ENCODE data around the gene GFM1.

The GFM1 gene

DNA sequence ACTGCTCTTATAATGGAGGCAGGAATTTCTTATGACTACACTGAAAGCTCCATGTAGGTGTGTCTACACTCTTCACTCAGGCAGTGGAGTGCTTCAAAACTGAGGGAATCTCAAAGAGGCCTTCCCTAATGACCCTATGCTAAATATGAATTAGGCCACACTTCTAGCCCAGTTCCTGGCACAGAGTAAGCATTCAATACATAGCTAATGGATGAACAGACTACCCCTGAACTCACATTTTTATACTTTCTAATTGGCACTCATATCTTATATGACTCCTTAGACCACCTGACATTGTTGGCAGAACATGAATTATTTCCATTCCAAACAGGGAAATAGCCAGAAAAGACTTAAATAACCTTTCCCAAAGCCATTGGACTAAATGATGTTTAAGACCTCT lies 84.5 kb downstream of the GFM1 start:
- no peak for DNase-seq

DNA sequence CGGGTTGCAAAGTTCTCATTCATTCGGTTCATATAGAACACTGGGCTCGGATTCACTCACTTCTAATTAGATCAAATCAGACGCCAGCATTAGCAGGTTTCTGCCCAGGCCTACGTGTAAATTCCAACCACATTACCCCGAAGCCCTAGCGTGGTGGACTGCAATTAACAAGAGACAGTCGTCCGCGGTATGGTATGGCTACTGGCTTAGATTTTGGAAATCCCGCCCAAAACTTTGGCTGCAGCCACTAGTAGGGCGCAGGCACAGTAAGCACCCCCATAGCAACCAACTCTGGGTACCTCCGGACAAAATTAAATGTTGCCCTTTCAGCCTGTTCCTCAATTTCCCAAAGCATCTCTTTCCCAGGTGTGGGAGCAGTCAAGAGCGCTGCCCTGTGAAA lies 87.2 kb downstream of the GFM1 start:
- DNase-seq, result no peak

DNA sequence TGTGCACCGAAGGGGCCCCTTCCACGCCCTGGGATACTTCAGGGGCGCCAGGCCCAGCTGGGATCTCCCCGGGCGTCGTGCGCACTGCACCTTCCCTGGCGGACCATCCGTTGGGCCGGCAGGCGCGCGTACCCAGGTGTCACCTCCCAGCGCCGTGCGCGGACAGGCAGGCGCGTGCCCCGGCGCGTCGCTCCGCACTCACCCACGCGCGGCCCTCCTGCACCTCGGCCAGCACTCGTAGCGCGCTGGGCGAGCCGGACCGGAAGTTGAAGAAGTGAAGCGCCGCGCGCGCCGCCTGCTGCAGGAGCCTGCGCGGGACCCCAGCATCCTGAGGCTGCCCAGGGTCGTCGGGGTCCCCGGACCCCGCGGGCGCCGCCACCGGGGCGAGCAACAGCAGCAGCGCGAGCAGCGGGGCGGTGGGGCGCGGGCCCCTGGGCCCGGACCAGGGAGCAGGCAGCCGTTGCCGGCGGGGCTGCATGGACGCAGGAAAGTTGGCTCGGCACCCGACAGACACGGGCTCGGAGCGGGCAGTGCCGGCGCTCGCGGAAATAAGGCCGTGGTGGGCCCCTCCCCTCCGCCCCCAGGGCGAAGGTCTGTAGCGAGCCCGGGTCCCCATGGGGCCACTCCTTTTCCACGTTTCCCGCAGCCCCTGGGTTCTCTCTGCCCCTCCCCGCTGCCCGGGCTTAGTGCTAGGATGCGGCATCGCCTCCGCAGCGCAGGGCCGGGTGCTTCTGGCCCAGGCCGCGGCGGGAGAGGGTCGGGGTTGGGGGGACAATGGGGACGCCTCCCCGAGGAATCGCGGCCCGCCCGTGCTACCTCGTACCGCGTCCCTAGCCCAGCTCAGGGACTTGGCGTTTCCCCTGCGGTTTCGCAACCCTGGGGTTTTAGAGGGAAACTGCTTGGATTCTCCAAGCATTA lies 87.9 kb downstream of the GFM1 start, which contains the start of gene RARRES1:
RARRES1 (minus strand) TSS at position 520 of the 918 bp plus-strand sequence; CDS start at position 478, 42 bp downstream.
- DNase-seq, result peak; percentile 84 to 89

DNA sequence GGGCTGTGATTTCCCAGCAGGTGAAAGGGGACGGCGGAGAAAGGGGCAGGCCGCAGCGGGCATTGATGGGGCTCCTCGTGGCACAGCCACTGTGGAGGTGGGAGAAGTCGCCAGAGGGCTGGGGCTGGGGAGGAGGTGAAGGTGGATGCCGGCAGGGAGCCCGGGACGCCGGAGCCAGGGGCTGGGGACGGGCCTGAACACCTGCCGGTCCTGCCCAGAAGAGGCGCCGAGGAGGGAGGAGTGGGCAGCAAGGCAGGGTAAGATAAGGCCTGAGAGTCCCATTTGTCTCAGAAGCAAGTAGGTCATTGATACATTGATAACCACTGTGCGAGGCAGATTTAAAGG lies 88.5 kb downstream of the GFM1 start:
- DNase-seq, result no peak

DNA sequence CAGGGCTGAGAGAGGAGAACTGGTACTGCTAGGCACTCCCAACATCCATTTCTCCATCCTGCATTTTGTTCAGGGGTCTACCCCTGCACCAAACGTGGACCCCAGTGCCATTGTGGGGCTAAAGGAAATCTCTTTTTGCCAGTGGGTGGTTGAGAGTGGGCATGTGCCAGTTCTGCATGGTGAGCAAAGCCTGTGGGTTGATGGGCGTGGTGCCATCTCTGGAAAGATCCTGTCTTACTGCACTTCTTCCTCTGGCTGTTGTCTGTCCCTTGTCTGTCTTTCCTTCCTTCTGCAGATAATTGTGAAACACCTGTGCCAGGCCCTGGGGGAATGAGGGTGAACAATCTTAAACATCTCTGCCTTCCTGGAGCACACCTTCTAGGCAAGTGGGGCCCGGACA lies 89.3 kb downstream of the GFM1 start:
- peak; percentile 36 to 51 for DNase-seq

DNA sequence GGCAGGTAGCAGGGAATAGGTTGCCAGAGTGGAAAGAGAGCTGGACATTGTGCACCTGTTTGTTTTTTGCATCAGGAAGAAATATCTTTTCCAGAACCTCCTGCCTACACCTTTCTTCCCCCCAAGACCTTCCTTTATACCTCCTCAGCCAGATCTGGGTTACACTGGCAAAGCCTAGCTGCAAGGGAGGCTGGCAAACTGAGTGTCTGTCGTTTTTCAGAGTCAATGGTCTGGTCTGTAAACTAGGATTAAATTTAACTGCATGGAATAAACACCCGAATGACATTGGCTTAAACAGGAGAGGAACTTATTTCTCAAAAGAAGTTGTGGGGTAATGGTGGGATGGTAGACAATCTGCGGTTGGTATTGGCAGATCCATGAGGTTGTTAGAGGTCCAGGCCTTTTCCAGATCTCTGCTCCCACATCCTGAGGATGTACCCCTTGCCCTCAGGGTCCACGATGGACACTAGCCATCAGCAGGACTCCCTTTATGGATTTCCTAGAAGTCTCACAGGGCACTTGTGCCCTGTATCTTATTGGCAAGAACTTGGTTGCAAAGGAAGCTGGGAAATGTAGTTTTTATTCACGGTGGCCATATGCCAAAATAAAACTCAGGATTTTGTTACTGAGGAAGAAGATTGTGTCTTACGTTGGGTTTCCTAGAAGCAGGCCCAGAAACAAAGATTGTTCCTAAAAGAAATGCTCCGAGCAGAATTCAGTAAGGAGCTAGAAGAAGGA lies 91.1 kb downstream of the GFM1 start:
- DNase-seq, result no peak

DNA sequence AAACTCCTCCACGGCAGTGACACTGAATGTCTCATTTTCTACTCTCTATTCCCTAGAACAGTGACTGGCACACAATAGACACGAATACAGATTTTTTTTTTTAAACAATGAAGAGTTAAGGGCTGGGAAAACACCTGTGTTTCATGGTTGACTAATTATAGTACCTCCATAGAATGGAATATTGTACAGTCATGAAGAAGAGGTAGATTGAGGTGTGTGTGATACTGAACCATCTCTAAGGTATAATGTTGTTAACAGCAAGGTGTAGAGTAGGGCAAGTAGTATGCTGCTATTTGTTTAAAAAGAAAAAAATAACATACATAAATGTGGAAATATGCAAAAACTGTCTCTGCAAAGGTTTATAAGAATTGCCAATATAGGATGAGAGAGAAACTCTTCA lies 93.1 kb downstream of the GFM1 start:
- no peak for DNase-seq

DNA sequence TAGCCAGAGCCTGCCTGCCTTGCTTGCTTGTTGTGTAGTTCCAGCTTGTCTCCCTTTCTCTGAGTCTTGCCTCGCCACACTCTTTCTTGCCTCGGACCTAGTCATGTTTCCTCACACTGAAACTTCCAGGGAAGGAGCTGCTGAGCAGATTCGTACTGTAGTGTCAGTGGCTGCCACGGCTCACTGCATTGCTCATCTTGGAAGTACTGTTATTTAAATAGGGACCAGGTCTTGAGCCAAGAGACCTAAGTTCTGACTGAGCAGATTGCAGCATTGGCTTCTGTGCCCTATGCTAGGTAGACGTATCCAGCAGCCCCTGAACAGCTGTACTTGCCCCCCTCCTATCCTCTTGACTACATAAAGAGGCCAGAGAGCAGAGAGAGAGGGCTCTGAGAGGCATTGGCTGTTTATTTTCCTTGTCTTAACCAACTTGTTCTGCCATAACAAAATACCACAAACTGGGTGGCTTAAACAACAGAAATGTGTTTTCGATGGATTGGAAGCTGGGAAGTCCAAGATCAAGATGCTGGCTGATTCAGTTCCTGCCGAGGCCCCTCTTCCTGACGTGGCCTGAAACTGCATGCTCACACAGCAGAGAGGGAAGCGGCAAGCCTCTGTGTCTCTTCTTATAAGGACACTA lies 93.8 kb downstream of the GFM1 start:
- no peak for DNase-seq

DNA sequence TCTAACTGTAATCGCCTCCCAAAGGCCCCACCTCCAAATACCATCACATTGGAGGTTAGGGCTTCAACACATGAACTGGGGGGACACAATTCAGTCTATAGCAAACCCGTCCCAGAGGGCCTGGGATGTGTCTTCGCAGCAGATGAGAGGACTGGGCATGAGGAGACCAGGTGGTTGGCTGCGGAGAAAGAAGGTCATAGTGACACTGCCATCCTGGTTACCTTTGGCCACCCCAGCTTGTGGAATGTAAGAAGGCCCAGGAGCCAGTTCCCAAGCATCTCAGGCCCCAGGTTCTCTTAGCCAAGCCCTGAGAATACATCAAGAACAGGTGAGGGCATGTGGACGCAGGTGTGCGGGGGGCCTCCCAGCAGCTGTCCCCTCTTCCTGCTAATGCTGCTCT lies 94.3 kb downstream of the GFM1 start:
- DNase-seq, result no peak

DNA sequence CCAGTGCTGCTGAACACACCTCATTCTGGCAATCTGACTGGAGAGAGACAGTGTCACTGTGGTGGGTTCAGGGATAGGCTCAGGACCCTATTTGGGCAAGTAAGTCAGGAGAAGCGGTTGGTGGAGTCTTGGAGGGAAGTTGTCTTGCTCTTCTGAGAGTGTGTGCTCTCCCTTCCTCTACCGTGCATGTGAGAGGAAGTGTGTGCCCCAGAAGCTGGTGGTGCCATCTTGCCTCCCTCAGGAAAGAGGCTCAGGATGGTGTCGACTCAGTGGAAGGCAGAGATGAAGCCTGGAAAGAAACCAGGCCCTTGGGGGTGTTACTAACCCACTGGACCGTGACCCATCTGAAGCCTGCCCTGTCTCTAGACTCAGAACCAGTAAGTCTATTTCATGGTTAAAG lies 94.8 kb downstream of the GFM1 start:
- DNase-seq, result no peak

DNA sequence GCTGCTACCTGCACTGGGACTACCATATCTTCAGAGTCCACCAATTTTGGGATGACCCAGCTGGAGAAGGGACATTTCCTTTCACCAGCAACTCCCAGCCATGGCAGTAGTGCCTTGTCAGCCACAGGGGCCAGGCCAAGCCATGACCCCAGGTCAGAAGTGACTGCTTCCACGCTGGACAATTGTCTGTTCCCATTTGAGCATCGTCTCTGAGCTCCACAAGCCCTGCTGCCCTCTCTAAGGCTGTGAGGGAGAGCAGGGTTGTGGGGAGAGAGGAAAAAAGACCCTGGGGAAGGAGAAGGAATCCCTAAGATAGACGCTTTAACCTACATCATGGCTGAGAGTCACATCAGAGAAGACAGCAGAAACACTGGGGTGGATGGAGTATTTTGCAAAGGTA lies 95.3 kb downstream of the GFM1 start:
- no peak for DNase-seq
